Right atrium auricular region (tissue), 2 donors: ENCODE results near the gene WFS1. TPM values are rescaled to one million over a fixed set of nuclear protein-coding genes. Genes with fewer than 3 reads are reported as not detected.

ENCODE experiments used
- DNase-seq: peaks from one replicate; pipeline ENCODE4 v3.0.0-alpha.2; 2019; ENCODE audit warnings: low spot score
- H3K27ac ChIP-seq, 2 donors: fragments of 200-600 bp; sonication (generic); 1 replicate in 1 of 2; 2 replicates in 1 of 2; pipeline ENCODE4 v1.5.1; 2016 to 2019
- H3K27me3 ChIP-seq, 2 donors: fragments of 200-600 bp; sonication (generic); one replicate each; pipeline versions ENCODE4 v1.5.1 to v1.6.0; 2017 to 2019
- H3K36me3 ChIP-seq: fragments of 200-600 bp; sonication (generic); one replicate; pipeline ENCODE4 v1.5.1; 2016
- H3K4me1 ChIP-seq, 2 donors: fragments of 200-600 bp; sonication (generic); one replicate each; pipeline versions ENCODE4 v1.5.1 to v1.6.0; 2017 to 2019
- H3K4me3 ChIP-seq, 2 donors: fragments of 200-600 bp; sonication (generic); 1 replicate in 1 of 2; 2 replicates in 1 of 2; pipeline ENCODE4 v1.5.1; 2017 to 2019; ENCODE audit warnings: mild to moderate bottlenecking in 1 of 2, moderate library complexity in 1 of 2
- H3K9me3 ChIP-seq, 2 donors: fragments of 200-600 bp; sonication (generic); one replicate each; pipeline ENCODE4 v1.5.1; 2019
- CTCF ChIP-seq, 2 donors: fragments of 200-600 bp; sonication (generic); IDR thresholded peaks; one replicate each; pipeline ENCODE4 v1.5.1; 2019; ENCODE audit warnings: antibody characterized with exemption in 2 of 2
- total RNA-seq, 2 donors: library from RNA; depleted of rRNA; stranded (reverse); fragments of >200 nt; gene quantifications; one replicate each; pipeline ENCODE4 v1.1.0, GENCODE V29; 2016

Gene WFS1
- total RNA-seq, 2 donors from 2014 or later: 111 to 112 TPM

- Histone ChIP-seq H3K27me3 (no peaks in the 10 kb centered on the region), H3K4me1 (peaks cover 0 to 6% of the 10 kb centered on the region in 2 donors), H3K36me3 (no peaks in the 10 kb centered on the region), H3K4me3 (no peak overlapping the region), H3K27ac (no peak overlapping the region), H3K9me3 (no peaks in the 10 kb centered on the region)
- no peak for DNase-seq
- TF ChIP-seq CTCF (IDR thresholded peaks at IDR 0.05): no peak
Measured at GRCh38 chr4:6338175-6338950, 68.7 kb downstream of the WFS1 start.

GRCh38 chr4:6338951-6339817, 69.5 kb downstream of the WFS1 start:
- DNase-seq: no peak

GRCh38 chr4:6339818-6340445, 70.3 kb downstream of the WFS1 start:
- peaks cover 0 to 6% of the 10 kb centered on the region in 2 donors for H3K4me1 ChIP-seq
- H3K27me3 ChIP-seq: no peaks in the 10 kb centered on the region
- H3K36me3 ChIP-seq: no peaks in the 10 kb centered on the region
- no peak overlapping the region for H3K27ac ChIP-seq
- H3K9me3 ChIP-seq: no peaks in the 10 kb centered on the region
- no peak for DNase-seq
- no peak for TF ChIP-seq CTCF (IDR thresholded peaks at IDR 0.05)
- no peak overlapping the region for H3K4me3 ChIP-seq

More at GRCh38 chr4:6338951-6339817, 69.5 kb downstream of the WFS1 start:
- Histone ChIP-seq H3K9me3 (no peaks in the 10 kb centered on the region), H3K36me3 (no peaks in the 10 kb centered on the region), H3K4me1 (peaks cover 0 to 6% of the 10 kb centered on the region in 2 donors), H3K4me3 (no peak overlapping the region), H3K27ac (no peak overlapping the region), H3K27me3 (no peaks in the 10 kb centered on the region)
- no peak for TF ChIP-seq CTCF (IDR thresholded peaks at IDR 0.05)

- Histone ChIP-seq H3K9me3 (no peaks in the 10 kb centered on the region), H3K4me3 (no peak overlapping the region), H3K36me3 (no peaks in the 10 kb centered on the region), H3K27me3 (no peaks in the 10 kb centered on the region), H3K27ac (no peak overlapping the region), H3K4me1 (peaks cover 0 to 6% of the 10 kb centered on the region in 2 donors)
- TF ChIP-seq CTCF (IDR thresholded peaks at IDR 0.05): no peak
- no peak for DNase-seq
Measured at GRCh38 chr4:6340446-6341015, 70.9 kb downstream of the WFS1 start.

- H3K4me1 ChIP-seq: peaks cover 0 to 6% of the 10 kb centered on the region in 2 donors
- no peaks in the 10 kb centered on the region for H3K36me3 ChIP-seq
- no peak overlapping the region for H3K27ac ChIP-seq
- TF ChIP-seq CTCF (IDR thresholded peaks at IDR 0.05): no peak
- no peaks in the 10 kb centered on the region for H3K9me3 ChIP-seq
- no peaks in the 10 kb centered on the region for H3K27me3 ChIP-seq
- no peak for DNase-seq
- no peak overlapping the region for H3K4me3 ChIP-seq
Measured at GRCh38 chr4:6341696-6342095, 72.0 kb downstream of the WFS1 start.
